ENCODE measurements around the gene FAM200C.

- TF ChIP-seq CTCF (conservative IDR thresholded peaks at IDR 0.05 in 1 of 2, IDR thresholded peaks at IDR 0.05 in 1 of 2; ENCODE audit: extremely low read depth in 1 of 2, insufficient read depth in 1 of 2, low read depth in 1 of 2, low read length in 2 of 2) (no peak), EZH2 (IDR thresholded peaks at IDR 0.05; ENCODE audit: borderline replicate concordance, low read length) (no peak)
Measured at GRCh38 chr5:160357861-160358411, 41.9 kb downstream of the FAM200C start.
